ENCODE measurements around the gene VIPR2. TPM values are rescaled to one million over a fixed set of nuclear protein-coding genes. Genes with fewer than 3 reads are reported as not detected.
"Not testable (repeated sequence)": the region's sequence is repeated elsewhere in the genome, so short reads cannot be mapped to it uniquely, and the experiment has no call there.

The VIPR2 gene
- total and polyA plus RNA-seq, 2 experiments from 2014 or later, result 2.2 to 2.4 TPM

DNA sequence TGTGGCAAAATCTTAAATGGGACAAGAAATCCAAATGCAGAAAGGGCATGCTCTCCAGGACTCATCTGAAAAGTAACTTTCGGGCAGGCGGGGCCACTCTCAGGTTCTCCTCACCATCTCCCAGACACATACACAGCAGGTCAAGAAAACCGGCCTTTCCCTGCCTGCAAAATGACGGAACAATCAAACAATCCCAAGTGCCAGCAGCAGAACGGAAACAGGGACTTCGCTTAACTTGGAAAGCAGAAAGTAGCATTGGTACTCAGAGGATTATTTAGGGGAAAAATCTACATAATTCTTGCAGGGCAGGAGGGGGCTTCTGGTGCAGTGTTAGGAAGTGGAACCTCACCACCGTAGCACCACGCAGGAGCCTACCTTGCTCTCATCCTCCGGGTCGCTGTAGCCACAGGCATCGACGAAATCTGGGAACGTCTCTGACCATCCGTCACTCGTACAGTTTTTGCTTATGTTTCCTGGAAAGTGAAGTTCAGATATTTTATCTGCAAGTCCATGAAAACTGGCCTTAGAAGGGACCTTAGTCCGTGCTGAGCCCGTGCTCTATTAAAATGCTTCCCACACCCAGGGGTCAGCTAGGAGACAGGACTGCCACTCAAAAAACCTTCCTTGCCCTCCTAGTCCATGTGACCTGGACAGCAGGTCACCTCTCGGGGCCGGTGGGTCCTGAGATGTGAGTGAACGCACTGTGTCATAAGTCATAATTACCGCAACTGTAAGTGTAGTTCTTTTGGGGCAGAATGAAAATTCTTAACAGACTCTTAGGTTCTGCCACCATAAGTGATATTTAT lies 41.1 kb downstream of the VIPR2 start:
- no peak for DNase-seq (ENCODE audit: low read depth in 1 of 2, low spot score in 1 of 2)
- no peak overlapping the region for H3K4me3 ChIP-seq
- H3K36me3 ChIP-seq, result no peaks in the 10 kb centered on the region
- H3K27me3 ChIP-seq, result no peaks in the 10 kb centered on the region
- H3K9me3 ChIP-seq (ENCODE audit: low read depth), result no peaks in the 10 kb centered on the region
- H3K4me1 ChIP-seq (ENCODE audit: low read depth), result no peaks in the 10 kb centered on the region
- TF ChIP-seq, protein P1, sequence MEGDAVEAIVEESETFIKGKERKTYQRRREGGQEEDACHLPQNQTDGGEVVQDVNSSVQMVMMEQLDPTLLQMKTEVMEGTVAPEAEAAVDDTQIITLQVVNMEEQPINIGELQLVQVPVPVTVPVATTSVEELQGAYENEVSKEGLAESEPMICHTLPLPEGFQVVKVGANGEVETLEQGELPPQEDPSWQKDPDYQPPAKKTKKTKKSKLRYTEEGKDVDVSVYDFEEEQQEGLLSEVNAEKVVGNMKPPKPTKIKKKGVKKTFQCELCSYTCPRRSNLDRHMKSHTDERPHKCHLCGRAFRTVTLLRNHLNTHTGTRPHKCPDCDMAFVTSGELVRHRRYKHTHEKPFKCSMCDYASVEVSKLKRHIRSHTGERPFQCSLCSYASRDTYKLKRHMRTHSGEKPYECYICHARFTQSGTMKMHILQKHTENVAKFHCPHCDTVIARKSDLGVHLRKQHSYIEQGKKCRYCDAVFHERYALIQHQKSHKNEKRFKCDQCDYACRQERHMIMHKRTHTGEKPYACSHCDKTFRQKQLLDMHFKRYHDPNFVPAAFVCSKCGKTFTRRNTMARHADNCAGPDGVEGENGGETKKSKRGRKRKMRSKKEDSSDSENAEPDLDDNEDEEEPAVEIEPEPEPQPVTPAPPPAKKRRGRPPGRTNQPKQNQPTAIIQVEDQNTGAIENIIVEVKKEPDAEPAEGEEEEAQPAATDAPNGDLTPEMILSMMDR (IDR thresholded peaks at IDR 0.05; ENCODE audit: low read depth, low read length), result no peak
- H3K27ac ChIP-seq, result no peak overlapping the region

- Histone ChIP-seq H3K27me3 (no peaks in the 10 kb centered on the region), H3K4me1 (ENCODE audit: low read depth) (no peaks in the 10 kb centered on the region), H3K4me3 (no peak overlapping the region), H3K36me3 (no peaks in the 10 kb centered on the region), H3K27ac (no peak overlapping the region), H3K9me3 (ENCODE audit: low read depth) (no peaks in the 10 kb centered on the region)
- TF ChIP-seq, protein P1 (IDR thresholded peaks at IDR 0.05; ENCODE audit: low read depth, low read length), result no peak
- DNase-seq (ENCODE audit: low read depth in 1 of 2, low spot score in 1 of 2), result no peak
These were observed 41.8 kb downstream of the VIPR2 start for GRCh38 chr7:159102681-159103381.

GRCh38 chr7:159101661-159102091 lies 43.0 kb downstream of the VIPR2 start:
- not testable (repeated sequence) for H3K4me1 ChIP-seq (ENCODE audit: low read depth); H3K9me3 ChIP-seq (ENCODE audit: low read depth); H3K4me3 ChIP-seq; H3K36me3 ChIP-seq; H3K27ac ChIP-seq; H3K27me3 ChIP-seq; DNase-seq (ENCODE audit: low read depth in 1 of 2, low spot score in 1 of 2)

- H3K4me3 ChIP-seq; H3K36me3 ChIP-seq; H3K4me1 ChIP-seq (ENCODE audit: low read depth); H3K27ac ChIP-seq; H3K9me3 ChIP-seq (ENCODE audit: low read depth); DNase-seq (ENCODE audit: low read depth in 1 of 2, low spot score in 1 of 2); H3K27me3 ChIP-seq: not testable (repeated sequence)
These were observed 43.6 kb downstream of the VIPR2 start for GRCh38 chr7:159101083-159101395.

DNA sequence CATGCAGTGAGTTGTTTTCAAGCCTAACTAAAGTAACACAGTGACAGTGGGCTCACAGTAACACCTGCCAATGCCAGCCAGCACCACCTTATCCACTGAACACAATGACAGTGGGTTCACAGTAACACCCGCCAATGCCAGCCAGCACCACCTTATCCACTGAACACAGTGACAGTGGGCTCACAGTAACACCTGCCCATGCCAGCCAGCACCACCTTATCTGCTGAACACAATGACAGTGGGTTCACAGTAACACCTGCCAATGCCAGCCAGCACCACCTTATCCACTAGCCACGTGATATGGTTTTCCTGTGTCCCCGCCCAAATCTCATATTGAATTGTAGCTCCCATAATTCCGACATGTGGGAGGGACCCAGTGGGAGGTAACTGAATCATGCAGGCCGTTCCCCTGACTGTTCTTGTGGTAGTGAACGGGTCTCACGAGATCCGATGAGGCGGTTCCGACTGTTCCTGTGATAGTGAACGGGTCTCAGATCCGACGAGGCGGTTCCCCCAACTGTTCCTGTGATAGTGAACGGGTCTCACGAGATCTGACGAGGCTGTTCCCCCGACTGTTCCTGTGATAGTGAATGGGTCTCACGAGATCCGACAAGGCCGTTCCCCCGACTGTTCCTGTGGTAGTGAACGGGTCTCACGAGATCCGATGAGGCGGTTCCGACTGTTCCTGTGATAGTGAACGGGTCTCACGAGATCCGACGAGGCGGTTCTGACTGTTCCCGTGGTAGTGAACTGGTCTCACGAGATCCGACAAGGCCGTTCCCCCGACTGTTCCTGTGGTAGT lies 44.2 kb downstream of the VIPR2 start:
- not testable (repeated sequence) for H3K27me3 ChIP-seq; H3K4me3 ChIP-seq; H3K36me3 ChIP-seq; H3K27ac ChIP-seq; H3K4me1 ChIP-seq (ENCODE audit: low read depth); H3K9me3 ChIP-seq (ENCODE audit: low read depth); DNase-seq (ENCODE audit: low read depth in 1 of 2, low spot score in 1 of 2)

DNA sequence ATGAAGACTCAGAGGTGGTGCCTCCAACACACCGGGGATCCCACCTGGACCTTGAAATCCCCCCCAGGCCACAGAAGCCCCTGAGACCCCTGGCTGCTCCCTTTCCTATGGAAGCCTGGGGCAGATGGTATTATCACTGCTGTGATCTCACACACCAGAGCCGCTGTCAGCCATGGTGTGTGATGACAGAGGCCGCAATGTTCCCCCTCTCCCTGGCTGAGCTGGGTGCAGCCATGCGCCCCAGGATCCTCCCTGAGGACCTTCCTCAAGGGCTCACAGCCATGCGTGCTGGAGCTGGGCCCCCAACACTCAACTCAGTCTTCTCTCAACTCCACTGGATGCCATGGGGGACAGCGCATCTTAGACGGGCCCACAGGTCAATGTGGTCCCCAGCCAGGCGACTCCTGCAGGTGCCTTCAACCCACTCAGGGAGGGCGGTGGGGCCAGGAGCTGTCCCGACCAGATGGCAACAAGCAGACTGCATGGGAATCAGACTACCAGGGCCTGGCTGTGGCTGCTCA lies 44.9 kb downstream of the VIPR2 start:
- Histone ChIP-seq H3K27ac (no peak overlapping the region), H3K4me1 (ENCODE audit: low read depth) (peaks cover 8% of the 10 kb centered on the region), H3K9me3 (ENCODE audit: low read depth) (no peaks in the 10 kb centered on the region), H3K4me3 (no peak overlapping the region), H3K36me3 (no peaks in the 10 kb centered on the region), H3K27me3 (no peaks in the 10 kb centered on the region)
- DNase-seq (ENCODE audit: low read depth in 1 of 2, low spot score in 1 of 2), result no peak
- TF ChIP-seq, protein P1 (IDR thresholded peaks at IDR 0.05; ENCODE audit: low read depth, low read length), result no peak

All from cardiac muscle cell (in vitro differentiated cells and primary cell).